ENCODE data around the gene PPP1R15A.
"Not testable (repeated sequence)": the region's sequence is repeated elsewhere in the genome, so short reads cannot be mapped to it uniquely, and the experiment has no call there.

PPP1R15A gene

GRCh38 chr19:48918071-48918470 lies 45.9 kb downstream of the PPP1R15A start:
- DNase-seq = no peak

- DNase-seq = no peak
Observed at GRCh38 chr19:48918801-48919247, 46.6 kb downstream of the PPP1R15A start.

- not testable (repeated sequence) for DNase-seq
Observed at GRCh38 chr19:48919271-48919670, 47.0 kb downstream of the PPP1R15A start.

GRCh38 chr19:48920949-48921348 lies 48.7 kb downstream of the PPP1R15A start:
- no peak for DNase-seq

- DNase-seq = no peak
Observed at GRCh38 chr19:48921721-48922500, 49.7 kb downstream of the PPP1R15A start.

GRCh38 chr19:48922548-48923490 lies 50.6 kb downstream of the PPP1R15A start:
- no peak for DNase-seq

- no peak for DNase-seq
Observed at GRCh38 chr19:48925240-48925843, 53.1 kb downstream of the PPP1R15A start.

All from NCI-H510A treated with DMSO at 0.1 percent for 48 hours (cell line).